GM18870 (cell line): ENCODE results near the gene PPM1N.

Source experiments
- ATAC-seq: cut with Tn5 transposase; IDR thresholded peaks from one replicate; pipeline ENCODE4 v1.9.1; 2021; ENCODE audit warnings: moderate library complexity; ENCODE audit not compliant: unreplicated experiment

The PPM1N gene

GRCh38 chr19:45528149-45528743, 30.0 kb downstream of the PPM1N start:
- no peak for ATAC-seq

- no peak for ATAC-seq
Observed at GRCh38 chr19:45528744-45529419, 30.6 kb downstream of the PPM1N start.

GRCh38 chr19:45529420-45529785, 31.2 kb downstream of the PPM1N start:
- ATAC-seq = no peak

DNA sequence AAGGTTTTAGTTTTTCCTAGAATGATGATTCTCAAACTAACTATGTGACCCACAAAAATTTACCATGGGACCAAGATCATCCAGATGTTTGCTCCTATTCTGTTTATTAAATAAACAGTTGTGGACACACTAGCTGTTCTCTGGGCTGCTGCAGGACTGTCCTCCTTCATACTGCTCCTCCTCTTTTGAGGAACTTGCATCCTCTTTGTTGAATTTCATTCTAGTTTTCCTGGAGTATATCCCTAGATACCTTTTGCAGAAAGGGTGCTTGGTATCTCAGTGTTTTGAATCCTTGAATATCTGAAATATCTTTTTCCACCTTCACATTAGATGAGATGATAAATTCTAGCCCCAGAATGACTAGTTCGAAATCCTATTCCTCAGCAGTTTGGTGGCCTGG, 33.1 kb downstream of the PPM1N start:
- ATAC-seq = no peak

DNA sequence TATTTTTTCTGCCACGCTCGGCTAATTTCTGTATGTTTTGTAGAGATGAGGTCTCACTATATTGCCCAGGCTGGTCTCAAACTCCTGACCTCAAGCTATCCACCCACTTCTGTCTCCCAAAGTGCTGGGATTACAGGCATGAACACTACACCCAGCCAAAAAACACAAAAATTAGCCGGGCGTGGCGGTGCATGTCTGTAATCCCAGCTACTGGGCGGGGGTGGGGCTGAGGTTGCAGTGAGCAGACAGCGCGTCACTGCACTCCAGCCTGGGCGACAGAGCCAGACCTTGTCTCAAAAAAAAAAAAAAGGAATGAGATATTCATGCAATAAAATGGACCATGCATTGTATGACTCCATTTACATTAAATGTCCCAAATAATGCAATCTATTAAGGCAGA, 41.2 kb downstream of the PPM1N start:
- ATAC-seq = no peak

GRCh38 chr19:45542234-45542668, 44.0 kb downstream of the PPM1N start:
- ATAC-seq = no peak

- ATAC-seq = no peak
Observed at GRCh38 chr19:45547211-45547770, 49.0 kb downstream of the PPM1N start.

DNA sequence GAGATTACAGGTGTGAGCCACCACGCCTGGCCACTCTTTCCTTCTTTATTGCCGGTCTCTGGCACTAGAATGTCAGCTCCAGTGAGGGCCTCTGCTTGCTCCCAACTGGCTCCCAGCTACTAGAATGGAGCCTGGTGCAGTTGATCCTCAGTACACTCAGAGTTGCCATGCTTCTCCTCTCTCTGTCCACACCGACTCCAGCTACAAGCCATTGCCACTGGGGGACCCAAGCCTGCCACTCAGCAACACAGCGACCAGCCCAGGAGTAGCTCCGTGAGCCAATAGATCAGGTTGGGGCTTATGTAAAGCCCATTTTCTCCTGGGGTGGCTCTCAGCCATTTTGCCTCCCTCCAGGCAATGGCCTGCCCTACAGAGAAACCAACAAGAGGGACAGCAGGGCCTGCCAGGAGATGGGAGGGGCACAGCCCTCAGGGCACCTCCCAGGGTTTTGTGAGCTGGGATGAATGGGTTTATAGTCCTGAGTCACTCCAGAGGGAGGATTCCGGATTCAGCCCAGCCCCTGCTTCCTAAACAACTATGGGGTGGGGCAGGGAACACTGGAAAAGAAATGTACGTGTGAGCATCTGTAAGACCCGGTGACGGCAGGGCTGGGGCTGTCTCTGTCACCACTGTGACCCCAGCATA, 49.8 kb downstream of the PPM1N start:
- ATAC-seq = no peak
